22Rv1 (cell line): Measurements from ENCODE around the gene MGAT5.

ENCODE experiments used
- CTCF ChIP-seq: fragments of 450-650 bp; IDR thresholded peaks from 2 replicates; pipeline ENCODE4 v1.5.1; 2017; ENCODE audit warnings: mild to moderate bottlenecking
- ZFX ChIP-seq: fragments of 450-650 bp; IDR thresholded peaks from 2 replicates; pipeline ENCODE4 v1.6.1; 2017; ENCODE audit warnings: antibody characterized with exemption, borderline replicate concordance

- TF ChIP-seq CTCF (no peak), ZFX (no peak)
Measured at GRCh38 chr2:134435505-134435904, 181.6 kb downstream of the MGAT5 start.
